GM18870 (cell line): Measurements from ENCODE around the gene SMTN.
"Not testable (repeated sequence)": the region's sequence is repeated elsewhere in the genome, so short reads cannot be mapped to it uniquely, and the experiment has no call there.

Experiments
- ATAC-seq: cut with Tn5 transposase; IDR thresholded peaks from one replicate; pipeline ENCODE4 v1.9.1; 2021; ENCODE audit warnings: moderate library complexity; ENCODE audit not compliant: unreplicated experiment

Gene SMTN

GRCh38 chr22:31080848-31081649 is at the start of gene SMTN:
Gene SMTN (plus strand): TSS chr22:31081318. CDS start chr22:31083259, 1,941 bp downstream.
- ATAC-seq, result peak; percentile 53

DNA sequence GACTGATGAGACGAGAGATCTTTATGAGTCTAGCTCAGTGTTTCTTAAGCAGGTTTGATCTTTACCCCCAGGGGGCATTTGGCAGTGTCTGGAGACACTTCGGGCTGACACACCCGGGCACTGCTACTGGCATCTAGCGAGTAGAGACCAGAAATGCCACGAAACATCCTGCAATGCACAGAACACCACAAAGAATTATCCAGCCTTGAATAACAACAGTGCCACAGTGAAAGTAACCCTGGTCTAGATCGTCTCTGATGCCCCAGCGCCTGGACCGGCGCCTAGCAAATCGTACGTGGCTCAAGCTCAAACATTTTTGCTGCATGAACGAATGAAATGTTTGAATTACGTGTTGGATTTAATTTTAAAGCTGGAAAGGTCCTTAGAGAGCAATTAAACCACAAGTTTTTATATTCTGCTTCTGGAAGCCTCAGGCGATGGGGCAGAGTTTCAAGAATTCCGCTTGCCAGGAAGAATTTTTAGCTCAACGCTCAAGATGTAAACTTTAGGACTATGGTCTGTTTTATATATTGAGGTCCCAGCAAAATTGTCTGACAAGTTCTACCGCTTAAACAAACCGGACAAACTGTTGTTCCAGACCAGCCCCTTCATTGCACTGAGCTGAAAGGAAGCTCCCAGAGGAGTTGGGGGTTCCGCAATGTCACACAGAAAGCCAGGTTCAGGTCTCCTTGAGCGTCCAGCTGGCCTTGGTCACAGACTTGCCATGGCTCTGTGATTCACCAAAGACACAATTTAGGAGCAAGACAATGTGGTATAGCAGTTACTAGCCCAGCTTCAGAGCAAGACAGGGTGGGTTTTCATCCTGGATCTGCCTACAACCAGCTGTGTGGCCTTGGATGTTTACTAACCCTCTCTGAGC is 44.2 kb upstream of the SMTN start:
- ATAC-seq, result no peak

- ATAC-seq, result no peak
Measured at GRCh38 chr22:31038686-31039085, 42.4 kb upstream of the SMTN start.

- no peak for ATAC-seq
Measured at GRCh38 chr22:31039393-31039792, 41.7 kb upstream of the SMTN start.

- no peak for ATAC-seq
Measured at GRCh38 chr22:31040542-31041398, 40.3 kb upstream of the SMTN start.

DNA sequence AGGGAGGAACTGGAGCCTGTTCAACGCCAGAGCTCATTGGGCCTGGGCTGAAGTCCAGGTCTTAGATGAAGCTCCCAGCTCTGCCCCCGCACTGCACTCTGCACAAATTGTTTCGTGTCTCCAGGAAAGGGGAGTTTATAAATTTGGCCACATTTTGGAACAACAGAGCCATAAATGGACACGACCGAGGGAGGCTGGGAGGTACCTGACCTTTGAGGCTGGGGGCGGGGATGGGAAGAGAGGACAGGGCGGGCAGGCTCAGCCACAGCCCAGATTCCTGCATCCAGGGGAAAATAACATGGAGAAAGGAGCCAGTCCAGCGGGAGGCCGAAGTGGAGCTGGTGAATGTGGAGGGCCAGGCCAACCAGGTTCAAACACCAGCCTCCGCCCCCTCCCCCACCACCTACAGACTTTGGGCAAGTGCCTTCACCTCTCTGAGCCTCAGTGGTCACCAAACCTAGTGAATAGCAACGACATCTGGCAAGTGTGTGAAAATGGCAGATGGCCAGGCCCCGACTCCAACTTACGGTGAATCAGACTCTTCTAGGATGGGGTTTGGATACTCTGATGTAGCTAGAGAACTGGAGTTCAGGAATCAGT is 36.8 kb upstream of the SMTN start:
- ATAC-seq, result no peak

GRCh38 chr22:31045900-31046538 is 35.1 kb upstream of the SMTN start:
- ATAC-seq, result no peak

- ATAC-seq, result no peak
Measured at GRCh38 chr22:31046539-31047226, 34.4 kb upstream of the SMTN start.

- ATAC-seq, result no peak
Measured at GRCh38 chr22:31048570-31048969, 32.5 kb upstream of the SMTN start.

GRCh38 chr22:31049815-31050420 is 31.2 kb upstream of the SMTN start:
- no peak for ATAC-seq

DNA sequence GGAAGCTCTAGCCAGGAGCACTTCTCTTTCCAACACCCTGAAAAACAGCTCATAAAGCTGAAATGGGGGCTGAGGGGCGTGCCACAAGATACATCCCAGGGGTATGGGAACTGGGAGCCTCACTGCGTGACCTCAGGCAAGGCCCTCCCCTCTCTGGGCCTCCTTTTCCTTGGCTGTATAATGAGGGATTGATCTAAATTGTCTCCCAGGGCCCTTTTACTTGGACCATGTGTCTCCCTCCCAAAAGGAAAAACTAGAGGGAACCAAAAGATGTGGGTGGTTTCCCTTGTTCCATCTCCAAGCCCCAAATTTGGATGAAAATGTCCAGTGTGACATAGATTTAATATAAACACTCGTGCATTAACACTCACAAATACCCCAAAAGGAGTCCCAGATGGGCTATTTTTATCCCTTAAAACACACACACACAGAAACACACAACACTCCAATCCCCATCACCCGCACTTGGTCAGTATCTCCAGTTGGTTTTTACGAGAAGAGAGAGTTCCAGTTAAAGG is 25.9 kb upstream of the SMTN start:
- ATAC-seq, result no peak

- no peak for ATAC-seq
Measured at GRCh38 chr22:31055635-31056159, 25.4 kb upstream of the SMTN start.

GRCh38 chr22:31056986-31057599 is 24.0 kb upstream of the SMTN start:
- ATAC-seq, result no peak

GRCh38 chr22:31059663-31060062 is 21.5 kb upstream of the SMTN start:
- not testable (repeated sequence) for ATAC-seq

DNA sequence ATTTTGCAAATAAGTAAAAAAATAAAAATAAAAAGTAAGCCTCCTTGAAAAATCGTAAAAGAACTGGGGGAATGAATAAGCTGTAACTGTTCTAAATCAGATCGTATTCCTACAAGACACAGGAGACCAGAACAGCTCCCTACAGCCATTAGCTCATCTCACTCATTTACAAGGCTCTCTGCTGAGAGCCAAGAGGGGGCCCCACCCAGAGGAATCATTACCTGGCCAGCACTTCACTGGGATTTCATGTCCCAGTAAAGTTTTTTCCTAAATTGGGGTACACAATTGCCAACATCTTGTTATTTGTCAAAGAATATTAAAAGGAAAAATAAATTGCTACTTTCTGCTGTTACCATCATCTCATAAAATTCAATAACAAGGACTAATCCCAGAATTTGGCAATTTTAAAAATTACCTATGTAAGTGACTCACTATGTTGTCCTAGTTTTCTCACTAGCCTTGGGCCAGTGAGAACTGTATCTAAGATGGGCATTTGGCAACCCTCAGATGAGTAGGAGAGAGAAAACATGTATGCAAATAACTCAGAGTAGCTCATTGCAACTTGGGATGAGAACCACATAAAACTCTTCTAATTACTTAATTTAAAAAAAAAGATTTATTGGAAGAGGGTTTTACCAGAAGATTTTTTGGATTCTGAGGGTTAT is 18.4 kb upstream of the SMTN start:
- ATAC-seq, result no peak

GRCh38 chr22:31064369-31064768 is 16.7 kb upstream of the SMTN start:
- no peak for ATAC-seq

DNA sequence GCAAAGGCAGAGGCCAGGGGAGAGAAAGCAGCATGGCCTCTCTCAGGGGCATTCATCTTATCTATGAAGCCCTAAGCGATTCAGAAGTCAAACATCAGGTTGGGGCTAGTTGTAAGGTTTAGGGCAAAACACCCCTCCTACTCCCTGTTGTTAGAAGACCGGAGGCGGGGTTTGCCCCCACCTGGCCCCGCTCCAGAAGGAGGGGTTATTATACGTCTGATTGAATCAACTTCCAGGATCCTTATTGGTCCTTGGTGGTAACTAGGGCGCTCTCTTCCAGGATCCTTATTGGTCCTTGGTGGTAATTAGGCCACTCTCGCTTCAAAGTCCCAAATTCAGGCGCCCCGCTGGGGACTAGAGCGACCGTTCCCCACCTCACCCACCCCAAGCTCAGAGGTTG is 12.1 kb upstream of the SMTN start:
- no peak for ATAC-seq
